NCI-H524 (cell line): ENCODE measurements around the gene SLC38A2.

Experiments used
- DNase-seq, 2 experiments: peaks; one replicate each; lab custom pipeline; 2025; lab: John Stamatoyannopoulos, UW

Gene SLC38A2

GRCh38 chr12:46374310-46374709, 1.7 kb upstream of the SLC38A2 start:
- DNase-seq: no peak

- peak; percentile 11 to 40 for DNase-seq
These were observed 1.0 kb upstream of the SLC38A2 start for GRCh38 chr12:46373301-46374296.

GRCh38 chr12:46371718-46372543, 642 bp downstream of the SLC38A2 start:
- DNase-seq: peak; percentile 47 to 68

- peak; percentile 64 to 86 for DNase-seq
These were observed 1.5 kb downstream of the SLC38A2 start for GRCh38 chr12:46370792-46371717.

- DNase-seq: no peak
These were observed 2.2 kb downstream of the SLC38A2 start for GRCh38 chr12:46370380-46370734.

- DNase-seq: peak in 1 of 2 experiments; percentile 40
These were observed 2.8 kb downstream of the SLC38A2 start for GRCh38 chr12:46369474-46370379.

GRCh38 chr12:46369095-46369473, 3.5 kb downstream of the SLC38A2 start:
- DNase-seq: no peak

GRCh38 chr12:46368684-46369083, 3.9 kb downstream of the SLC38A2 start:
- DNase-seq: no peak

GRCh38 chr12:46368138-46368537, 4.4 kb downstream of the SLC38A2 start:
- DNase-seq: no peak

- no peak for DNase-seq
These were observed 5.1 kb downstream of the SLC38A2 start for GRCh38 chr12:46367351-46368029.

- DNase-seq: no peak
These were observed 5.8 kb downstream of the SLC38A2 start for GRCh38 chr12:46366771-46367170.

GRCh38 chr12:46365951-46366379, 6.6 kb downstream of the SLC38A2 start:
- no peak for DNase-seq

- no peak for DNase-seq
These were observed 7.6 kb downstream of the SLC38A2 start for GRCh38 chr12:46364777-46365580.

GRCh38 chr12:46364300-46364696, 8.3 kb downstream of the SLC38A2 start:
- DNase-seq: no peak

GRCh38 chr12:46363582-46364299, 8.8 kb downstream of the SLC38A2 start:
- DNase-seq: no peak

GRCh38 chr12:46362895-46363581, 9.5 kb downstream of the SLC38A2 start:
- DNase-seq: no peak

GRCh38 chr12:46361667-46362034, 10.9 kb downstream of the SLC38A2 start:
- DNase-seq: no peak
